Left lung (tissue), 10 donors: Measurements from ENCODE around the gene TRIM17. TPM values are rescaled to one million over a fixed set of nuclear protein-coding genes. Genes with fewer than 3 reads are reported as not detected.

Experiments used
- ATAC-seq: fragments of 200-7000 bp; cut with Tn5 transposase; one replicate; pipeline ENCODE4 v1.9.1; 2020; ENCODE audit warnings: moderate library complexity
- DNase-seq, 4 donors: peaks; one replicate each; pipeline ENCODE4 v3.0.0-alpha.2; 2013 to 2020
- H3K27ac ChIP-seq, 2 donors: fragments of 200-600 bp; sonication (generic) in 1 of 2; one replicate each; pipeline versions ENCODE4 v1.5.0 to v1.8.0; 2020 to 2021
- H3K27me3 ChIP-seq, 2 donors: fragments of 200-600 bp; sonication (generic) in 1 of 2; one replicate each; pipeline versions ENCODE4 v1.5.0 to v1.8.0; 2020 to 2021
- H3K36me3 ChIP-seq, 2 donors: fragments of 200-600 bp; sonication (generic) in 1 of 2; one replicate each; pipeline versions ENCODE4 v1.5.0 to v1.8.0; 2020 to 2021
- H3K4me1 ChIP-seq, 2 donors: fragments of 200-600 bp; one replicate each; pipeline ENCODE4 v1.8.0; 2021
- H3K4me3 ChIP-seq, 2 donors: fragments of 200-600 bp; sonication (generic) in 1 of 2; one replicate each; pipeline versions ENCODE4 v1.5.0 to v1.8.0; 2020 to 2021; ENCODE audit warnings: mild to moderate bottlenecking in 1 of 2
- H3K9me3 ChIP-seq, 2 donors: fragments of 200-600 bp; sonication (generic) in 1 of 2; one replicate each; pipeline versions ENCODE4 v1.5.0 to v1.8.0; 2020 to 2021
- intact Hi-C, 2 donors: fragments of 100-400 bp; cut with DNase I; formaldehyde crosslinking; loops; one replicate each; pipeline versions ENCODE4 v1.11.2 to v1.14.2; 2022
- polyA plus RNA-seq, 6 donors: library from polyadenylated mRNA; unstranded; fragments of 120-200 nt; gene quantifications; one replicate each; pipeline ENCODE4 v1.2.1, GENCODE V29; 2013; ENCODE audit not compliant: insufficient read length in 6 of 6
- total RNA-seq, 2 donors: library from RNA; stranded (reverse); fragmentation: NEBNext Ultra II Directional; extraction: Animal tissue kit (Norgen Biotek cat#: 25700); gene quantifications; one replicate each; pipeline ENCODE4 v1.2.1, GENCODE V29; 2021
- TF ChIP-seq, protein P1 (sequence below), 2 donors: fragments of 200-600 bp; sonication (generic) in 1 of 2; IDR thresholded peaks; one replicate each; pipeline versions ENCODE4 v1.5.0 to v1.8.0; 2021; ENCODE audit warnings: antibody characterized with exemption in 2 of 2
- donor health status: DM: no; HTN: yes; CAD: no.
- donor health status: DM: no; HTN: no; CAD: no.

The TRIM17 gene
- total and polyA plus RNA-seq, 8 donors: 1.3 to 4.0 (median 3.3) TPM

DNA sequence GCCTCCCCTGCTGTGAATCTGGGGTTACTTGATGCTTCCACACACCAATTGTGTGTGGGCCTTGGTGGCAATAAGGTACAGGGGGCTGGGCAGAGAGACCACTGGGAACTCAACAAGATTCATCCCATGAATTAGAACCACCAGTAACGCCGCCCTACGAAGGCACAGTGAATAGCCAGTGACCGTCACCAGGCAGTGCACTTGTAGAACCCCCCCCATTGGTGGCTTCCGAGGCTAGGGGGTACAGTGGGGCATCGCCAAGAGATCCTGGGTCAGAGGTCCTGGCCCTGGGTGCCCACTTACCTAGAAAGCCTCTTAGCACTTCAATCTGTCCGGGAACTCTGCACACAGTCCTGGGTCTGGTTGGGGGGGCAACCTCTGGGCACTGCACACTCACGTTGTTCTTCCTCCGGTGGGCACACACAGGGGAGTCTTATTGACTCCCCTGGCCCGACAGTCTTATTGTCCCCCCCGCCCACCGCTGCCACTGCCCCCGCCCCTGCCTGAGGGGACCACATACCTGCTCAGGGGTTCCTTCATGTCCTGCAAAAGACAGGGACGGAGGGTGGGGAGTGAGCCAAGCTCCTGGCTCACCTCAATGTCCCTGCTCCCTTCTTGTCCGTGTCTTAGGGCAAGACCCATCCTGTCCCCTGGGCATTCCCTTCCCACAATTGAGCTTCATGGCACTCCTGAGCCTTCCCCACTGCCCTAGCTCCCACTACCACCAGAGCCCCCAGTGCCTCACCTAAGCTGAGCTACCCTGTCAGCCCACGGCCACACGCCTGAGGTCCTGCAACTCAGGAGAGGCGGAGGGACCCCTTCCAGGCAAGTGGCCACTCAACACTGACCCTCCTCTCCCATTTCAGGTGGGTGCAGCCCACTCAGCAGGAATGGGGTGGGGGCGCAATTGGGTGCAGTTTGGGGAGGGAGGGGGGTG, 7.5 kb downstream of the TRIM17 start:
- Histone ChIP-seq H3K4me3 (no peak overlapping the region), H3K36me3 (peaks cover 0 to 12% of the 10 kb centered on the region in 2 donors), H3K9me3 (no peaks in the 10 kb centered on the region), H3K4me1 (peaks cover 23 to 29% of the 10 kb centered on the region in 2 donors), H3K27ac (no peak overlapping the region), H3K27me3 (peaks cover 0 to 2% of the 10 kb centered on the region in 2 donors)
- ATAC-seq: no peak
- peak in 2 of 4 donors; percentile 26 to 55 for DNase-seq
- TF ChIP-seq, protein P1, sequence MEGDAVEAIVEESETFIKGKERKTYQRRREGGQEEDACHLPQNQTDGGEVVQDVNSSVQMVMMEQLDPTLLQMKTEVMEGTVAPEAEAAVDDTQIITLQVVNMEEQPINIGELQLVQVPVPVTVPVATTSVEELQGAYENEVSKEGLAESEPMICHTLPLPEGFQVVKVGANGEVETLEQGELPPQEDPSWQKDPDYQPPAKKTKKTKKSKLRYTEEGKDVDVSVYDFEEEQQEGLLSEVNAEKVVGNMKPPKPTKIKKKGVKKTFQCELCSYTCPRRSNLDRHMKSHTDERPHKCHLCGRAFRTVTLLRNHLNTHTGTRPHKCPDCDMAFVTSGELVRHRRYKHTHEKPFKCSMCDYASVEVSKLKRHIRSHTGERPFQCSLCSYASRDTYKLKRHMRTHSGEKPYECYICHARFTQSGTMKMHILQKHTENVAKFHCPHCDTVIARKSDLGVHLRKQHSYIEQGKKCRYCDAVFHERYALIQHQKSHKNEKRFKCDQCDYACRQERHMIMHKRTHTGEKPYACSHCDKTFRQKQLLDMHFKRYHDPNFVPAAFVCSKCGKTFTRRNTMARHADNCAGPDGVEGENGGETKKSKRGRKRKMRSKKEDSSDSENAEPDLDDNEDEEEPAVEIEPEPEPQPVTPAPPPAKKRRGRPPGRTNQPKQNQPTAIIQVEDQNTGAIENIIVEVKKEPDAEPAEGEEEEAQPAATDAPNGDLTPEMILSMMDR (IDR thresholded peaks at IDR 0.05): no peak
- intact Hi-C loops: no loop called here

DNA sequence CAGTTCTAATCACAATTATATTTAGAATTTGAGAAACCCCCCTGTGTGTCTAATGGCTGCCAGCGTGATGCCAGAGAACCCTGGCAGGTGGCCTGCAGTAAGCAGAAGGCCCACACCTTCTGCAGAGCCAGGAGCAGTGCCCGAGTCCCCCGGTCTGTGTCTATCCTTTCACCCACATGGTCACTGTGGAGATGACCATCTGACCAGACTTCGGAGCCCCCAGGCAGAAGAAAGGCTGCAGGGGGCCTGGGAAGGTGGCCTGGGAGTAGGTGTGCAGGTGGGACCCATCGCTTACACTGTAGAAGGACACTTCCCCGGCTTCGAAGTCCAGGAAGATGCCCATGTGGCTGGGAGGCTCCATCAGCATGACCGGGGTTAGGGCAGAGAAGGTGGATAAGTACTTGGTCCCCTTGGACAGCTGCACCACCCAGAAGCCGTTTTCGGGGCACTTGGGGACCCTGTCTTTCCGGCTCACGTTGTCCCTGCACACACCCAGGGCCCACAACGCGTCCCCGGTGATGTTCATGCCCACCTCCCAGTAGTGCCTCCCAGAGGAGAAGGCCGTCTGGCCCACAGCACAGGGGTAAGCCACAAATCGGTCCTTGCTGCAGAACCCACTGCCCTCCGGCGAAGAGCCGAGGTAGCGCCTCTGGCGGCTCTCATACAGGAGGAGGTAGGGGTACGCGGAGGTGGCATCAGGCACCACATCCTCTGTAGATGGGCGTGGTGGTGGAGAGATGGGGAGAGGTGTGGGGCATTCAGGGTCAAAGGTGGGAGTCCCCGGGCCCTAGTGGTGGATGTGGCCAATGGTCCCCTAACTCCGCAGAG, 8.4 kb downstream of the TRIM17 start:
- H3K4me3 ChIP-seq: peak overlapping the region in 1 of 2 donors; percentile 99
- H3K36me3 ChIP-seq: peaks cover 0 to 16% of the 10 kb centered on the region in 2 donors
- H3K9me3 ChIP-seq: no peaks in the 10 kb centered on the region
- no peak for ATAC-seq
- intact Hi-C loops: no loop called here
- TF ChIP-seq, protein P1 (IDR thresholded peaks at IDR 0.05): no peak
- peak in 2 of 4 donors; percentile 35 to 69 for DNase-seq
- peaks cover 23 to 37% of the 10 kb centered on the region in 2 donors for H3K4me1 ChIP-seq
- H3K27me3 ChIP-seq: no peaks in the 10 kb centered on the region
- no peak overlapping the region for H3K27ac ChIP-seq

DNA sequence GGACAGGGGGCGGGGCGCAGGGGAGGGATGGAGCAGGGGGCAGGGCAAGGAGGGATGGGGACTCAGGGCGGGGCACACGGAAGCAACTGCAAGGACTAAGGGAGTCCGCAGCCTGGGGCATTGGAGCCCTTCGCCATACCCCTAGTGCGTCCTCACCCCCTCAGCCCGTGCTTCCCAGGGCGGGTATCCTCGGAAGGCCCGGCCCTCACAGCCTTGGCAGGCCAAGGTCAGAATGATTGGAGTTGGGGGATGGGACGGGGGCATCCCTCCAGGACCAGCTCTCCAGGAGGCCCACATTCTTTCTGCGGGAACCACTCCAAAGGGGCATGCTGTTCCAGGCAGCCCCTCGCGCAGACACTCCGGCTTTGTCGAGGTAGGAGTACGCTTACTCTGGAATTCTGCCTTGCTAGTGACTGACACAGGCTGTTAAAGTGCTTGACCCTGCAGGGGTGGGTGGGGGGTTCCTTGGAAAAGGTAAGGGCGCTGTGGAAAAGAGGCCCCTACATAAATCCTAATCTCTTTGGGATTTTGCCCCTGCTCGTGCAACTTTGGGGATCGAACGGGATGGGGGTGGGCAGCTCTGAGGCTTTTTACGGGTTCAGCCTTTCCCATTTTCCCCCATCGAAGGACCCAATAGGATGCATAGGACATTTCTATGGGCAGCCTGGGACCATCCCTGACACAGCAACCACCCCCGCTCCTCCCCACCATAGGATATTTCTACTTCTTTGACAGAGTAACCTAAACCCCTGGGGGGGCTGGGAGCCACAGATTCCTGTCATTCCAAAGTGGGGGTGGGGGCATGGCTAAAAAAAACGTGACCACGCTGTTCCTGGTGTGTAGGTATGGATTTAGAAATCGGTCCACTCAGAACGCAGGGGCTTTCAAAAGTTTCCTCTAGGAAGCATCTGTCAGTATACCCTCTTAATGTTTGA, 9.3 kb downstream of the TRIM17 start:
- peak in 1 of 4 donors; percentile 28 for DNase-seq
- Histone ChIP-seq H3K4me3 (peak overlapping the region; percentile 95 to 99), H3K4me1 (peaks cover 23 to 45% of the 10 kb centered on the region in 2 donors), H3K27ac (peak overlapping the region in 1 of 2 donors; percentile 93), H3K27me3 (no peaks in the 10 kb centered on the region), H3K9me3 (no peaks in the 10 kb centered on the region), H3K36me3 (peaks cover 0 to 24% of the 10 kb centered on the region in 2 donors)
- intact Hi-C loops: no loop called here
- TF ChIP-seq, protein P1 (IDR thresholded peaks at IDR 0.05): no peak
- ATAC-seq: no peak

DNA sequence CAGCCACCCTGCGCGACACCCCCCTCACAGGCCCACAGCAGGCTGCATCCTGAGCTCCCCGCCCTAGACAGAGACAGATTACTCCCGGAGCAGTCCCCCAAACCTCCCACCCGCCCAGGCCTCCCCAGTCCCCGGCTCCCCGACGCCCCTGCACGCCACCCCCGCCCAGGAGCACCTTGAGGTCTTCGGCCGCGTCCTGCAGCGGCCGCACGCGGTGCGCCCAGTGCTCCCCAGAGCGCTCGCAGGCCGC, 10.8 kb downstream of the TRIM17 start:
- TF ChIP-seq, protein P1 (IDR thresholded peaks at IDR 0.05): no peak
- peak overlapping the region; percentile 95 to 99 for H3K4me3 ChIP-seq
- DNase-seq: no peak
- H3K4me1 ChIP-seq: peaks cover 23 to 45% of the 10 kb centered on the region in 2 donors
- H3K9me3 ChIP-seq: no peaks in the 10 kb centered on the region
- peak; percentile 38 for ATAC-seq
- peak overlapping the region in 1 of 2 donors; percentile 93 for H3K27ac ChIP-seq
- intact Hi-C loops: no loop called here
- peaks cover 0 to 35% of the 10 kb centered on the region in 2 donors for H3K36me3 ChIP-seq
- no peaks in the 10 kb centered on the region for H3K27me3 ChIP-seq
